ENCODE measurements around the gene SLC2A13. TPM values are rescaled to one million over a fixed set of nuclear protein-coding genes. Genes with fewer than 3 reads are reported as not detected.

SLC2A13 gene
- polyA plus RNA-seq, 1 experiment = 3.1 TPM

- ChIA-PET CTCF (no interaction called here), POLR2A (no interaction called here)
- no peak for TF ChIP-seq CTCF (IDR thresholded peaks at IDR 0.05; ENCODE audit: low read depth, low read length)
- Histone ChIP-seq H3K4me3 (ENCODE audit: low read depth, low read length) (no peak overlapping the region), H3K27ac (ENCODE audit: low read depth, low read length) (no peak overlapping the region), H3K9me3 (ENCODE audit: control insufficient read depth, insufficient read depth, low read length) (no peaks in the 10 kb centered on the region), H3K27me3 (ENCODE audit: control insufficient read depth, insufficient read depth, low read length) (no peaks in the 10 kb centered on the region)
- no peak for DNase-seq (ENCODE audit: low read depth, low spot score)
These were observed 170.6 kb downstream of the SLC2A13 start for GRCh38 chr12:39935275-39935674.

GRCh38 chr12:39931857-39932256, 174.0 kb downstream of the SLC2A13 start:
- no peak overlapping the region for H3K27ac ChIP-seq (ENCODE audit: low read depth, low read length)
- TF ChIP-seq CTCF (IDR thresholded peaks at IDR 0.05; ENCODE audit: low read depth, low read length) = no peak
- ChIA-PET CTCF (interaction anchor here (1.1 kb wide), 1 partner anchor 79 kb away, joined by 3 read pairs; no protein-coding TSS in a partner anchor), POLR2A (no interaction called here)
- no peak for DNase-seq (ENCODE audit: low read depth, low spot score)
- no peaks in the 10 kb centered on the region for H3K9me3 ChIP-seq (ENCODE audit: control insufficient read depth, insufficient read depth, low read length)
- H3K4me3 ChIP-seq (ENCODE audit: low read depth, low read length) = no peak overlapping the region
- no peaks in the 10 kb centered on the region for H3K27me3 ChIP-seq (ENCODE audit: control insufficient read depth, insufficient read depth, low read length)

GRCh38 chr12:39931231-39931630, 174.7 kb downstream of the SLC2A13 start:
- Histone ChIP-seq H3K4me3 (ENCODE audit: low read depth, low read length) (no peak overlapping the region), H3K27me3 (ENCODE audit: control insufficient read depth, insufficient read depth, low read length) (no peaks in the 10 kb centered on the region), H3K27ac (ENCODE audit: low read depth, low read length) (no peak overlapping the region), H3K9me3 (ENCODE audit: control insufficient read depth, insufficient read depth, low read length) (no peaks in the 10 kb centered on the region)
- DNase-seq (ENCODE audit: low read depth, low spot score) = no peak
- ChIA-PET POLR2A (no interaction called here), CTCF (interaction anchor here (0.7 to 1.4 kb wide), 3 partner anchors 59 to 167 kb away, joined by 3 to 4 read pairs (median 3); no protein-coding TSS in a partner anchor)
- no peak for TF ChIP-seq CTCF (IDR thresholded peaks at IDR 0.05; ENCODE audit: low read depth, low read length)

- TF ChIP-seq CTCF (IDR thresholded peaks at IDR 0.05; ENCODE audit: low read depth, low read length) = no peak
- Histone ChIP-seq H3K27me3 (ENCODE audit: control insufficient read depth, insufficient read depth, low read length) (no peaks in the 10 kb centered on the region), H3K9me3 (ENCODE audit: control insufficient read depth, insufficient read depth, low read length) (no peaks in the 10 kb centered on the region), H3K4me3 (ENCODE audit: low read depth, low read length) (no peak overlapping the region), H3K27ac (ENCODE audit: low read depth, low read length) (no peak overlapping the region)
- CTCF ChIA-PET = interaction anchor here (1.4 kb wide), 1 partner anchor 165 kb away, joined by 3 read pairs; no protein-coding TSS in a partner anchor
- no peak for DNase-seq (ENCODE audit: low read depth, low spot score)
- POLR2A ChIA-PET = no interaction called here
These were observed 175.8 kb downstream of the SLC2A13 start for GRCh38 chr12:39930101-39930500.

GRCh38 chr12:39928181-39928899, 177.5 kb downstream of the SLC2A13 start:
- POLR2A ChIA-PET = no interaction called here
- DNase-seq (ENCODE audit: low read depth, low spot score) = no peak
- no peak for TF ChIP-seq CTCF (IDR thresholded peaks at IDR 0.05; ENCODE audit: low read depth, low read length)
- Histone ChIP-seq H3K9me3 (ENCODE audit: control insufficient read depth, insufficient read depth, low read length) (no peaks in the 10 kb centered on the region), H3K4me3 (ENCODE audit: low read depth, low read length) (no peak overlapping the region), H3K27ac (ENCODE audit: low read depth, low read length) (no peak overlapping the region), H3K27me3 (ENCODE audit: control insufficient read depth, insufficient read depth, low read length) (no peaks in the 10 kb centered on the region)
- CTCF ChIA-PET = interaction anchor here (1.8 kb wide), 1 partner anchor 82 kb away, joined by 6 read pairs; no protein-coding TSS in a partner anchor

Measured in AG04450 (cell line).